ENCODE measurements around the gene NPM1.

DNA sequence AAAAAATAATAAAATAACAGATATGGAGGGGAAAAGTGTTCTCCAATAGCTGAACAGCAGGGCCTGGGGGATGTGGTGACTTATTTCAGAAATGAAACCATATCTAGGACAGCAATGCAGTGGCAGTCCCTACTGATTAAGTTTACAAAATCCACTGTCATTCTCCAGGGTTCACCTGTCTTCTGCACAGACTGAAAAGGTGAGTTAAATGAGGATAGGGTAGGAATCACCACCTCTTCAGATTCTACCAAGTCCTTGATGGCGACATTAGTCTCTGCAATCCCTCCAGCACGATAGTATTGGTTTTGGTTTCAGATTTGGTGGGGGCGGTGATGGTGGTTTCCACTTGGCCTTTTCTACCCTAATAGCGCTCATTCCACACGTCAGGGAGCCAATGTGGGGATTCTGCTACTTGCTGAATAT is 32.3 kb upstream of the NPM1 start:
- TF ChIP-seq, protein P1, sequence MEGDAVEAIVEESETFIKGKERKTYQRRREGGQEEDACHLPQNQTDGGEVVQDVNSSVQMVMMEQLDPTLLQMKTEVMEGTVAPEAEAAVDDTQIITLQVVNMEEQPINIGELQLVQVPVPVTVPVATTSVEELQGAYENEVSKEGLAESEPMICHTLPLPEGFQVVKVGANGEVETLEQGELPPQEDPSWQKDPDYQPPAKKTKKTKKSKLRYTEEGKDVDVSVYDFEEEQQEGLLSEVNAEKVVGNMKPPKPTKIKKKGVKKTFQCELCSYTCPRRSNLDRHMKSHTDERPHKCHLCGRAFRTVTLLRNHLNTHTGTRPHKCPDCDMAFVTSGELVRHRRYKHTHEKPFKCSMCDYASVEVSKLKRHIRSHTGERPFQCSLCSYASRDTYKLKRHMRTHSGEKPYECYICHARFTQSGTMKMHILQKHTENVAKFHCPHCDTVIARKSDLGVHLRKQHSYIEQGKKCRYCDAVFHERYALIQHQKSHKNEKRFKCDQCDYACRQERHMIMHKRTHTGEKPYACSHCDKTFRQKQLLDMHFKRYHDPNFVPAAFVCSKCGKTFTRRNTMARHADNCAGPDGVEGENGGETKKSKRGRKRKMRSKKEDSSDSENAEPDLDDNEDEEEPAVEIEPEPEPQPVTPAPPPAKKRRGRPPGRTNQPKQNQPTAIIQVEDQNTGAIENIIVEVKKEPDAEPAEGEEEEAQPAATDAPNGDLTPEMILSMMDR (IDR thresholded peaks at IDR 0.05): no peak
- TF ChIP-seq POLR2A (IDR thresholded peaks at IDR 0.05) (no peak), EP300 (IDR thresholded peaks at IDR 0.05) (no peak)

All from gastroesophageal sphincter (tissue), 3 donors.